NCI-H128 (cell line): Measurements from ENCODE around the gene ADAM21.
"Not testable (repeated sequence)": the region's sequence is repeated elsewhere in the genome, so short reads cannot be mapped to it uniquely, and the experiment has no call there.

Experiments used
- DNase-seq: peaks from one replicate; lab custom pipeline; 2025; ENCODE audit not compliant: unreplicated experiment; lab: John Stamatoyannopoulos, UW

ADAM21 gene

DNA sequence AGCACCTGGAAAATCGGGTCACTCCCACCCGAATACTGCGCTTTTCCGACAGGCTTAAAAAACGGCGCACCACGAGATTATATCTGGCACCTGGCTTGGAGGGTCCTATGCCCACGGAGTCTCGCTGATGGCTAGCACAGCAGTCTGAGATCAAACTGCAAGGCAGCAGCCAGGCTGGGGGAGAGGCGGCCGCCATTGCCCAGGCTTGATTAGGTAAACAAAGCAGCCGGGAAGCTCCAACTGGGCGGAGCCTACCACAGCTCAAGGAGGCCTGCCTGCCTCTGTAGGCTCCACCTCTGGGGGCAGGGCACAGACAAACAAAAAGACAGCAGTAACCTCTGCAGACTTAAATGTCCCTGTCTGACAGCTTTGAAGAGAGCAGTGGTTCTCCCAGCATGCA is 23.5 kb downstream of the ADAM21 start:
- not testable (repeated sequence) for DNase-seq

DNA sequence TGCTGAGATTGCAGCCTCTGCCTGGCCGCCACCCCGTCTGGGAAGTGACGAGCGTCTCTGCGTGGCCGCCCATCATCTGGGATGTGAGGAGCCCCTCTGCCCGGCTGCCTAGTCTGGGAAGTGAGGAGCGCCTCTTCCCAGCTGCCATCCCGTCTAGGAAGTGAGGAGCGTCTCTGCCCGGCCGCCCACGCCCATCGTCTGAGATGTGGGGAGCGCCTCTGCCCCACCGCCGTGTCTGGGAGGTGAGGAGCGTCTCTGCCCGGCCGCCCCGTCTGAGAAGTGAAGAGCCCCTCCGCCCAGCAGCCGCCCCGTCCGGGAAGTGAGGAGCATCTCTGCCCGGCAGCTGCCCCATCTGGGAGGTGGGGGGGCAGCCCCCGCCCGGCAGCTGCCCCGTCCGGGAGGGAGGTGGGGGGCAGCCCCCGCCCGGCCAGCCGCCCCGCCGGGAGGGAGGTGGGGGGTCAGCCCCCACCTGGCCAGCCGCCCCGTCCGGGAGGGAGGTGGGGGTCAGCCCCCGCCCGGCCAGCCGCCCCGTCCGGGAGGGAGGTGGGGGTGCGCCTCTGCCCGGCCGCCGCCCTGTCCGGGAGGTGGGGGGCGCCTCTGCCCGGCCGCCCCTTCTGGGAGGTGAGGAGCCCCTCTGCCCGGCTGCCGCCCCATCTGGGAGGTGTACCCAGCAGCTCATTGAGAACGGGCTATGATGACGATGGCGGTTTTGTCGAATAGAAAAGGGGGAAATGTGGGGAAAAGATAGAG is 25.6 kb downstream of the ADAM21 start:
- not testable (repeated sequence) for DNase-seq

DNA sequence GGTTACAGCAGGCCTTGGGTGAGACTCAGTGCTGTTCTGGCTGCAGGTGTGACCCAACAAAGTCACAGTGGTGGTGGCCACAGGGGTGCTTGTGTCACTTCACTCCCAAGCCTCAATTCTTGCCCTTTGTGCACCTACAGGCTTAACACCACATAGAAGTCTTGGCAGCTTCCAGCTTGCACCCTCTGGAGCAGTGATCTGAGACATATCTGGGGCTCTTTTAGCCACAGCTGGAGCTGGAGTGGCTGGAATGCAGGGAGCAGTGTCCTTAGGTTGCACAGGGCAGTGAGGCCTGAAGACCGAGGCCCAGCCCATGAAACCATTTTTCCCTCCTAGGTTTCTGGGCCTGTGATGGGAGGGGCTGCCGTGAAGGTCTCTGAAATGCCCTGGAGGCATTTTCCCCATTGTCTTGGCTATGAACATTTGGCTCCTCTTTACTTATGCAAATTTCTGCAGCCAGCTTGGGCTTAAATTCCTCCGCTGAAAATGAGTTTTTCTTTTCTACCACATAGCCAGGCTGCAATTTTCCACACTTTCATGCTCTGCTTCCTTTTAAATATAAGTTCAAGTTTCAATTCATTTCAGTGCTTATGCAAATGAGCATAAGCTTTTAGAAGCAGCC is 37.7 kb downstream of the ADAM21 start:
- DNase-seq, result no peak

DNA sequence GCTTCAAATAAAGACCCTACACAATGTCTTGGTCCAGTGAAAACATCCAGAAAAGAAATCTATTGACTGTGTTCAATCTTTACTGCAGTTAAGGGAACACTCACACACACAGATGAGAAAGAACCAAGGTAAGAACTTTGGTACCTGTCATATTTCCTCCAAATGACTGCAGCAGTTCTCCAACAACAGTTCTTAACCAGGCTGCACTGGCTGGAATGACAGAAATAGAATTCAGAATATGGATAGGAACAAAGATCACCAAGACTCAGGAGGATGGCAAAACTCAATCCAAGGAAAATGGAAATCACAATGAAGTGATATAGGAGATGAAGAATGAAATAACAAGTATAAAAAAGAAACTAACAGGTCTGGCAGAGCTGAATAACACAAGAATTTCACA is 46.2 kb downstream of the ADAM21 start:
- no peak for DNase-seq
